GM18907 (cell line): ENCODE measurements around the gene BUB3.
"Not testable (repeated sequence)": the region's sequence is repeated elsewhere in the genome, so short reads cannot be mapped to it uniquely, and the experiment has no call there.

Experiments
- ATAC-seq: cut with Tn5 transposase; IDR thresholded peaks from one replicate; pipeline ENCODE4 v1.9.1; 2021; ENCODE audit warnings: mild to moderate bottlenecking, moderate library complexity; ENCODE audit not compliant: unreplicated experiment

The BUB3 gene

GRCh38 chr10:123153486-123154091 is 613 bp upstream of the BUB3 start:
- ATAC-seq: no peak

- ATAC-seq: peak; percentile 66
Measured at GRCh38 chr10:123154711-123155505, 706 bp downstream of the BUB3 start.

- ATAC-seq: no peak
Measured at GRCh38 chr10:123156078-123156477, 1.9 kb downstream of the BUB3 start.

GRCh38 chr10:123157210-123157609 is 3.0 kb downstream of the BUB3 start:
- ATAC-seq: no peak

GRCh38 chr10:123158682-123159081 is 4.5 kb downstream of the BUB3 start:
- ATAC-seq: no peak

- no peak for ATAC-seq
Measured at GRCh38 chr10:123160311-123160980, 6.2 kb downstream of the BUB3 start.

- ATAC-seq: no peak
Measured at GRCh38 chr10:123164319-123164718, 10.1 kb downstream of the BUB3 start.

GRCh38 chr10:123165445-123166072 is 11.4 kb downstream of the BUB3 start:
- no peak for ATAC-seq

GRCh38 chr10:123166618-123167017 is 12.4 kb downstream of the BUB3 start:
- no peak for ATAC-seq

- ATAC-seq: no peak
Measured at GRCh38 chr10:123170961-123171360, 16.8 kb downstream of the BUB3 start.

- not testable (repeated sequence) for ATAC-seq
Measured at GRCh38 chr10:123171616-123172015, 17.4 kb downstream of the BUB3 start.

- no peak for ATAC-seq
Measured at GRCh38 chr10:123175389-123176387, 21.5 kb downstream of the BUB3 start.

- ATAC-seq: not testable (repeated sequence)
Measured at GRCh38 chr10:123178390-123178789, 24.2 kb downstream of the BUB3 start.

GRCh38 chr10:123180101-123181090 is 26.2 kb downstream of the BUB3 start:
- no peak for ATAC-seq

GRCh38 chr10:123183724-123184123 is 29.5 kb downstream of the BUB3 start:
- ATAC-seq: no peak

GRCh38 chr10:123187781-123188180 is 33.6 kb downstream of the BUB3 start:
- ATAC-seq: no peak

GRCh38 chr10:123191886-123192285 is 37.7 kb downstream of the BUB3 start:
- ATAC-seq: no peak

GRCh38 chr10:123194056-123194455 is 39.9 kb downstream of the BUB3 start:
- ATAC-seq: no peak

GRCh38 chr10:123200531-123200930 is 46.3 kb downstream of the BUB3 start:
- no peak for ATAC-seq
